Activated B cell treated with CpG ODN at 0.5 μM for 24 hours (primary cell): Measurements from ENCODE around the gene CHMP6. TPM values are rescaled to one million over a fixed set of nuclear protein-coding genes. Genes with fewer than 3 reads are reported as not detected.
A peak's percentile ranks its signal among the peaks of the same experiment; 100 is the strongest.

Source experiments
- ATAC-seq: fragments of 200-7000 bp; cut with Tn5 transposase; one replicate; pipeline ENCODE4 v1.10.0; 2021; ENCODE audit warnings: low read depth, mild to moderate bottlenecking, moderate library complexity
- CTCF ChIA-PET: fragments of 350-600 bp; sonication (Branson Sonifier 250); formaldehyde crosslinking; loops from one replicate; lab custom pipeline; 2021; ENCODE audit warnings: antibody characterized with exemption; lab: Charles Lee
- POLR2A ChIA-PET: fragments of 350-600 bp; sonication (Branson Sonifier 250); formaldehyde crosslinking; loops from one replicate; lab custom pipeline; 2021; ENCODE audit warnings: antibody characterized with exemption; lab: Charles Lee
- DNase-seq: peaks from one replicate; pipeline ENCODE4 v3.0.0; 2022
- H3K27ac Mint-ChIP-seq: one replicate; pipeline ENCODE4 v1.8.0; 2020; ENCODE audit warnings: mixed read lengths
- H3K27me3 Mint-ChIP-seq: one replicate; pipeline ENCODE4 v1.8.0; 2021; ENCODE audit warnings: mixed read lengths
- H3K36me3 Mint-ChIP-seq: one replicate; pipeline ENCODE4 v1.8.0; 2021; ENCODE audit warnings: low read depth, mixed read lengths
- H3K4me1 Mint-ChIP-seq: one replicate; pipeline ENCODE4 v1.8.0; 2021; ENCODE audit warnings: mixed read lengths
- H3K4me3 Mint-ChIP-seq: one replicate; pipeline ENCODE4 v1.8.0; 2020; ENCODE audit warnings: mild to moderate bottlenecking, mixed read lengths
- H3K9me3 Mint-ChIP-seq: one replicate; pipeline ENCODE4 v1.8.0; 2020; ENCODE audit warnings: mixed read lengths
- intact Hi-C: fragments of 100-400 bp; cut with micrococcal nuclease; formaldehyde crosslinking; loops from one replicate; pipeline ENCODE4 v1.15.1; 2024
- total RNA-seq: library from RNA; stranded (reverse); gene quantifications from 2 replicates; pipeline ENCODE4 v1.2.3, GENCODE V29; 2022
- TF ChIP-seq, protein P1 (sequence below): fragments of 200-600 bp; IDR thresholded peaks from one replicate; pipeline ENCODE4 v1.8.0; 2022; ENCODE audit warnings: antibody characterized with exemption, mild to moderate bottlenecking

CHMP6 gene
- total RNA-seq, 1 donor from 2014 or later, result 36.6 TPM

DNA sequence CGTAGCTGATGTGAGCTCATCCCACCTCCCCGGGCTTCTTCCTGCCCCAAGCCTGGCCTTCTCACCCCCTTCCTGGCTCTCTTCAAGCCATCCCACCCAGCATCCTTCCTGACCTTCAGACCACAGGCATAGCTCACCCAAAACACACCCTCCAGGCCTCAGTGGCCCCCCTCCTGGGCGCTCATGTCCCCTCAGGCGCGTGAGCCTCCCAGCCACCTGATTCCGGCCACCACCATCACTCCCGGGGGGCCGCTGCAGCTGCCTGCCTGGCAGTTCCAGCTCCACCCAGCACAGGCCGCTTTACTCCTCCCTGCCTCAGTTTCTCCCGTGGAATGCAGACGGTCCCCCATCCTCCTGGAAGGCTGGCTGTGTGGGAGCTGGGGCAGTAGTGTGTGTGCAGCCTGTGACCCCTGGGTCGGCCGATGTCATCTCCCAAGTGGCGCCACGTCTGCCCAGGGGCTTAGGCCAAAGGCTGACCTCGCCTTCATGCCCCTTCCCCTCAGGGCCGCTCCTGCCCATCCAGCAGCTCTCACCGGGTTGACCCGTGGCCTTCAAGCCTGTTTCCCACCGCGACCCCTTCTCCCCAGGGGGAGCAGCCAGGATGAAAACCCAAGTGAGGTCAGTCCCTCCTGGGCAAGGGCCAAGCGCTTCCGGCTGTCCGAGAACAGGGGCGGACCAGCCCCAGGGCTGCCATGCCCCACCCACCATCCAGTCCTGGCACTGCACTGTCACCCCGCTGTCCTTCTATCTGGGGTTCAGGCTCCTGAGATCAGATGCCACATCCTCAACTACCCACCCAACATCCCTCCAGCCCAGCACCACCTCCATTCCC, 11.9 kb upstream of the CHMP6 start:
- no peak for ATAC-seq
- TF ChIP-seq, protein P1, sequence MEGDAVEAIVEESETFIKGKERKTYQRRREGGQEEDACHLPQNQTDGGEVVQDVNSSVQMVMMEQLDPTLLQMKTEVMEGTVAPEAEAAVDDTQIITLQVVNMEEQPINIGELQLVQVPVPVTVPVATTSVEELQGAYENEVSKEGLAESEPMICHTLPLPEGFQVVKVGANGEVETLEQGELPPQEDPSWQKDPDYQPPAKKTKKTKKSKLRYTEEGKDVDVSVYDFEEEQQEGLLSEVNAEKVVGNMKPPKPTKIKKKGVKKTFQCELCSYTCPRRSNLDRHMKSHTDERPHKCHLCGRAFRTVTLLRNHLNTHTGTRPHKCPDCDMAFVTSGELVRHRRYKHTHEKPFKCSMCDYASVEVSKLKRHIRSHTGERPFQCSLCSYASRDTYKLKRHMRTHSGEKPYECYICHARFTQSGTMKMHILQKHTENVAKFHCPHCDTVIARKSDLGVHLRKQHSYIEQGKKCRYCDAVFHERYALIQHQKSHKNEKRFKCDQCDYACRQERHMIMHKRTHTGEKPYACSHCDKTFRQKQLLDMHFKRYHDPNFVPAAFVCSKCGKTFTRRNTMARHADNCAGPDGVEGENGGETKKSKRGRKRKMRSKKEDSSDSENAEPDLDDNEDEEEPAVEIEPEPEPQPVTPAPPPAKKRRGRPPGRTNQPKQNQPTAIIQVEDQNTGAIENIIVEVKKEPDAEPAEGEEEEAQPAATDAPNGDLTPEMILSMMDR, result no peak
- no peaks in the 10 kb centered on the region for H3K36me3 Mint-ChIP-seq
- peaks cover 15% of the 10 kb centered on the region for H3K27me3 Mint-ChIP-seq
- H3K27ac Mint-ChIP-seq, result no peak overlapping the region
- no peak for DNase-seq
- H3K4me3 Mint-ChIP-seq, result no peak overlapping the region
- no peaks in the 10 kb centered on the region for H3K9me3 Mint-ChIP-seq
- POLR2A ChIA-PET, result no interaction called here
- H3K4me1 Mint-ChIP-seq, result peaks cover 7% of the 10 kb centered on the region
- intact Hi-C loops, result loop anchor here (5.0 kb wide), 1 partner anchor 782 kb away; no protein-coding TSS in a partner anchor
- CTCF ChIA-PET, result no interaction called here

DNA sequence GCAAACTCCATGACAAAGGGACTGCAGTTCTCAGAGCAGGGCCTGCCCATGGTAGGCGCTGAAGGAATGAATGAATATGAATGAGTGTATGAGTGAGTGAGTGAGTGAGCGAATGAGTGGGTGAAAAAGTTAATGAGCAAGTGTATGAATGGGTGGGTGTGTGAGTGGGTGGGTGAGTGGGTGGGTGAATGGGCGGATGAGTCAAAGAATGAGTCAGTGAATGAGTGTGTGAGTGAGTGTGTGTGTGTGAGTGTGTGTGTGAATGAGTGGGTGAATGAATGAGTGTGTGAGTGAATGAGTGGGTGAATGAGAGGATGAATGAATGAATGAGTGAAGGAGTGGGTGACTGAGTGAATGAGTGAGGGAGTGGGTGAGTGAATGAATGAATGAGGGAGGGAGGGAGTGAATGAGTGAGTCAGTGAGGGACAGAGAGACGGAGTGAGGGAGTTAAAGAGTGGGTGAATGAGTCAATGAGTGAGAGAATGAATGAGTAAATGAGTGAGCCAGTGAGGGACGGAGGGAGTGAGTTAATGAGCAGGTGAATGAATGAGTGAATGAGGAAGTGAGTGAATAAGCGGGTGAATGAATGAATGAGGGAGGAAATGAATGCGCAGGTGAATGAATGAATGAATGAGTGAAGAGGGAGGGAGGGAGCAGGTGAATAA, 11.1 kb upstream of the CHMP6 start:
- no peak overlapping the region for H3K27ac Mint-ChIP-seq
- POLR2A ChIA-PET, result no interaction called here
- H3K4me1 Mint-ChIP-seq, result peaks cover 7% of the 10 kb centered on the region
- H3K36me3 Mint-ChIP-seq, result no peaks in the 10 kb centered on the region
- TF ChIP-seq, protein P1, result no peak
- no peak for DNase-seq
- peaks cover 15% of the 10 kb centered on the region for H3K27me3 Mint-ChIP-seq
- peak; percentile 10 for ATAC-seq
- no peaks in the 10 kb centered on the region for H3K9me3 Mint-ChIP-seq
- peak overlapping the region; percentile 2 for H3K4me3 Mint-ChIP-seq
- CTCF ChIA-PET, result interaction anchor here (1.0 kb wide), 1 partner anchor 553 kb away, joined by 15 read pairs; no protein-coding TSS in a partner anchor
- intact Hi-C loops, result loop anchor here (1.0 to 5.0 kb wide), 3 partner anchors 114 to 783 kb away; no protein-coding TSS in a partner anchor

DNA sequence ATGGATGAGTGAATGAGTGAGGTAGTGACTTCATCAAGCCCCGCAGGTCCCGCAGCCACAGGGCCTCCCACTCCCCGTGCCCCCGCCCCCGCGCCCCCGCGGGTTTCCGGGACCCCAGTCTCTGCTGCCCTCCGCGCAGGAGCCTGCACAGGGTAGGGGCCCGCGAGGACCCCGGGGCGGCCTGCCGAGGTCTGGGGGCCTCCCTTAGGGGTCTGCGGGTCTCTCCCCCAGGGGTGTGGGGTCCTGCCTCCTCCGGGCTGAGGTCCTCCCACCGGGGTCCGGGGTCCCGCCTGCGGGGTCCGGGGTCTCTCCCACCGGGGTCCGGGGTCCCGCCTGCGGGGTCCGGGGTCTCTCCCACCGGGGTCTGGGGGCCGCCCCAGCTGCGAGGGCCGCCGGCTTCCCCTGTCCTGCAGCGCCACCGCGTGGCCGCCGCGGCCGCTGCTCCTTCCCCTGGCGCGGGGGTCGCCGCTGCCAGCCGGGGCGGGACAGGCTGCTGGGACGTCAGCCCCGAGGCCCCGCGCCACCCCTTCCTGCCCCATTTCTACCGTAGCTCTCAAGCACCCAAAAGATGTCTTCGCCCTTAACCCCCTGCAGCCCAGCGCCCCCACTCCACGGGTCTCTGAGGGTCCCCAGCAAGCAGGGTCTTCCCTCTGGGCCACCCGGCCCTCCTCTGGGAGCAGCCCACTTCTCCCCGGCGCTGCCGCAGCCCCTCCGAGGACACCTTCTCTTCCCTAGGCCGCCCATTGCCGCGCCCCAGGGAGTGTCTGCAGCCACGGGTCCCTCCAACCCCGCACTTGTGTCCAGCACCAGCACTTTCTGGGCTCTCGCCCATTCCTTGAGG, 10.4 kb upstream of the CHMP6 start:
- intact Hi-C loops, result loop anchor here (1.0 to 5.0 kb wide), 3 partner anchors 115 to 784 kb away; no protein-coding TSS in a partner anchor

DNA sequence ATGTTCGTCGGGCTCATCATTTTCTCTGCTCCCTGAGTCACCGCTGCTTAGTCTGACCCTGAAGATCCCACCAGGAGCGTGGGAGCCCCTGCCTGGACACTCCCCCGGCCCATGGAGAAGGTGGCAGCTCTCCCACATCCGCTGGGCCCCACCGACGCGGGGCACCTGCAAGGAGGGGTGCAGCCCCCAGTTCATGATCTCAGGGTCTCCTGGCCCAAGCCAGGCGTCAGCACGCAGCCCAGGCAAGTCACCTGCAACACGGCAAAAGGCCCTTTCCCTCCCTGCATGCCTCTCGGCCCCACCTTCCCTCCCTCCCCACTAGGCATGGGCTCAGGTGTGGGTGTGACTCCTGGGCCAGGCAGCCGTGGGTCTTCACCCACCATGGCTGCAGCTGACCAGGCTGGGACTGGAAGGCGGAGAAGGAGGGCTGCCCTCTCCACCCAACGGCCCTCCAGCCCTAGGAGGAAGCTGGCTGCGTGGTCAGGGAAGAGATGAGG, 9.7 kb upstream of the CHMP6 start:
- H3K9me3 Mint-ChIP-seq, result no peaks in the 10 kb centered on the region
- peaks cover 15% of the 10 kb centered on the region for H3K27me3 Mint-ChIP-seq
- TF ChIP-seq, protein P1, result no peak
- no peak for ATAC-seq
- intact Hi-C loops, result loop anchor here (1.0 to 5.0 kb wide), 3 partner anchors 116 to 785 kb away; no protein-coding TSS in a partner anchor
- POLR2A ChIA-PET, result no interaction called here
- H3K27ac Mint-ChIP-seq, result no peak overlapping the region
- DNase-seq, result no peak
- no peak overlapping the region for H3K4me3 Mint-ChIP-seq
- CTCF ChIA-PET, result interaction anchor here (0.9 to 1.0 kb wide), 2 partner anchors 116 to 555 kb away, joined by 5 to 15 read pairs; no protein-coding TSS in a partner anchor
- no peaks in the 10 kb centered on the region for H3K36me3 Mint-ChIP-seq
- H3K4me1 Mint-ChIP-seq, result peaks cover 11% of the 10 kb centered on the region

More for the DNA sequence above, 10.4 kb upstream of the CHMP6 start:
- Mint-ChIP-seq H3K4me1 (peaks cover 7% of the 10 kb centered on the region), H3K36me3 (no peaks in the 10 kb centered on the region), H3K9me3 (no peaks in the 10 kb centered on the region), H3K27me3 (peaks cover 15% of the 10 kb centered on the region), H3K27ac (no peak overlapping the region), H3K4me3 (peak overlapping the region; percentile 2)
- TF ChIP-seq, protein P1, result peak; percentile 19
- ATAC-seq, result peak; percentile 74
- DNase-seq, result peak; percentile 61
- POLR2A ChIA-PET, result no interaction called here
- CTCF ChIA-PET, result interaction anchor here (0.9 to 1.0 kb wide), 2 partner anchors 115 to 554 kb away, joined by 5 to 15 read pairs; no protein-coding TSS in a partner anchor
